Islet precursor cell (in vitro differentiated cells): Measurements from ENCODE around the gene POU3F2.

Experiments used
- DNase-seq: peaks from one replicate; pipeline ENCODE4 v3.0.0-alpha.2; 2018

The POU3F2 gene

GRCh38 chr6:98831057-98831958, 3.1 kb upstream of the POU3F2 start:
- DNase-seq, result peak; percentile 59

DNA sequence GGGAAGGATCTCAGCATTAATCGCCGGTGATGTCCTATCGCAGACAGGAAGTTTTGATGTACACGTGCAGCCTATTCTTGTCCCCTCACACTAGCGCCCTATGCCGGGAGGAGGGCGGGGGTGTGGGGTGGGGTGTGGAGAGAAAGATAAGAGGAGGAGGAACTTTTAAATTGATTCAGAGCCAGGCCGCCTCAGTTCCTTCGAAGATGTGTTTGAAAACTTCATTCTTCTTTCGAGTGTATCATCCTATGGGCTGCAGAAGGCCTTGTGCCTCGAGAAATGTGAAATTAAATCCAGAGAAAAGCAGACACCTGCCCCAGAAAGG, 2.5 kb upstream of the POU3F2 start:
- no peak for DNase-seq

DNA sequence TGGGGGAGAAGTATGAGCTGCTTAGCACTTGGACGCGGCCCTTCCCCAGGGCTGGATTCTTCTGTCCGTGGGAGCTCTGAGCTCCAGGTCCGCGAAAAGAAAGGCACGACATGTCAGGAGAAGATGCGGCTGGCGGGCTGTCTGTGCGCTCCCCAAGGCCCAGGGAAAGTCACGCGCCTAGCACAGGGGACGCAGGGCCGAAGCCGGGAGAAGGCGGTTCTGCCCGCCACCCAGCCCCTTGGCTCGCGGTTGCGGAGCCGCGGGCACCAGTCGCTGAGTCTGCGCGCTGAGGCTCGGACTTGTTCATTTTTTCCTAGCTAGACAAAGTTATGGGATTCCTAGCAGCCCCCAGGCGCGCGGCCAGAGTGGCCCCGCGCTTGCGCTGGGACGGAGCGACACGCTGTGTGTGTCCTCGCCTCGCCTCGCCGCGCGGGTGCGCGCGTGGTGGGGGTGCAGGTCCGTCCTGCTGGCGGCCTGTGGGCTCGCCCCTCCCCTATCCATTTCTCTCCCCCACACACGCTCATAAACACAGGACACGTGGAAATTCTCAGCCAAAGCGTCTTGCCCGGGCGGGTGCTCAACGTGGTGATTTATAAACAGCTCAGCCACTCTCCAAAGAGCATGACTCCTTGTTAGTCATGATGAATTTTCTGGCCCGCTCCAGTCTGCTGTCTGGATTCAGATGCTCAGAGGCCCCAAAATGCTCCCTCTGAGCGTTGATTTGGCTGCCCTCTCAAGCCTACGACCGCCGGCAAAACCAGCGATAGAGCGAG, 1.9 kb upstream of the POU3F2 start:
- DNase-seq, result peak; percentile 60

DNA sequence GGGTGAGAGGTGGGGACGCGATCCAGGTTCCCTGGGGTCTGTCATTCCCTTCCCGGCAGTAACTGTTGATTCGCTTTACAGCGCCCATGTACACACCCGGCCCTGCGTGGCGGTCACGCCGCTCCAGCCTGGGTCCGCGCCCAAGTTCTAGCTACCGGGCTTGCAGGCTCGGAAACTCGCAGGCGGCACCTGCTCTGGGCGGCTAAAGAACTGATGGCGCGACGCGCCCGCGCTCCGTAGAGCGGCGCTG, 1.4 kb upstream of the POU3F2 start:
- peak; percentile 83 for DNase-seq

GRCh38 chr6:98833307-98834059, 891 bp upstream of the POU3F2 start:
- DNase-seq, result peak; percentile 69

- peak; percentile 65 for DNase-seq
Observed at GRCh38 chr6:98835149-98836024, 1.0 kb downstream of the POU3F2 start.

DNA sequence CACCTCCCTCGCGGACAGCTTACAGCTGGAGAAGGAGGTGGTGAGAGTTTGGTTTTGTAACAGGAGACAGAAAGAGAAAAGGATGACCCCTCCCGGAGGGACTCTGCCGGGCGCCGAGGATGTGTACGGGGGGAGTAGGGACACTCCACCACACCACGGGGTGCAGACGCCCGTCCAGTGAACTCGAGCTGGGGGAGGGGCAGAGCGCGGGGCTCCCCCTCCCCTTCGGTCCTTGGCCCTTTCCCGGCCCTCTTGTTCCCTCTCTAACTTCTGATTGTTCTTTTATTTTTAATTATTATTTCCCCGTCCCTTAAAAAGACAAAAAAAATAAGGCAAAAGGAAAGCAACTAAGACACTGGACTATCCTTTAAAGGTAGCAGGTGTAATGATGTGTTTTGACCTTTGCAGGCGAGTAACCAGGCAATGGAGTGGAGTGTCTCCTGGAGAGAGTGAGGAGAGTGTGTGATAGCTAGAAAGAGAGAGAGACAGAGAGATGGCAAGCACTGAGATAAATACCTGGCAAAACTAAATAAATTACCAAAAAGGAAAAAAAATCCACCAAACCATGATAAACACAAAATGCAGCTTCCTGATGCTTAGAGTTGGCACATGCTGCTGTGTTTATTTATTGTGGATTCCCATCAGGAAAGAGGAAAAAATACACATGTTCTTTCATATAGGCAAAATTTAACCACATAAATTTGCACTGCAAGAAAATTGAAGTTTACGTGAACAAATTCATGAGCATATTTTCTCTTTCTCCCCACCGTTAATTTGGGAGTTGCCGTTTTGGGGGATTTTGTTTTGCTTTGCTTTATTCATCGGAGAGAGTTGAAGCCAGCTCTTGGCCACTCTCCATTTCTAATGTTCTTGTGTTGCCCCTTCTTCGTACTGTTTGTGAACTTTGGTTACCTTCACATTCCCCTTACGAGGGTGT, 1.9 kb downstream of the POU3F2 start:
- DNase-seq, result no peak

GRCh38 chr6:98836962-98837944, 2.9 kb downstream of the POU3F2 start:
- DNase-seq, result no peak

DNA sequence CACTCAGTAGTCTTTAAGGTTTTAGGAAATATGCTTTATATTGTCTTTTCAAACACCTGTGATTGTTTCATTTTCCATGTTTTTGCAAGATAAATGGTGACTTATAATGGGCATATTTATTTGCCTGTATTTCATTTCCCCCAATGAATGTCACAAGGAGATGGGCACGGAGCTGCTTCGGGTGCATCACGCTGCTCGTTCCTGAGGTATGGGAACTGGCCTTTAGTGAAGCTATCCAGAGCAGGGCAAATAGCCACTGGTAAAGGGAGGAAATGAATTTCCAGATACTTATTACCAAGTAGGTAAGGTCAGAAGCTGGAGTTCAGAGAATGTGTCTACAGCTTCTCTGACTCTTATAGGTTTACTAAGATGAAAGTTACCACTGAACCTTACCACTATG, 3.7 kb downstream of the POU3F2 start:
- no peak for DNase-seq

DNA sequence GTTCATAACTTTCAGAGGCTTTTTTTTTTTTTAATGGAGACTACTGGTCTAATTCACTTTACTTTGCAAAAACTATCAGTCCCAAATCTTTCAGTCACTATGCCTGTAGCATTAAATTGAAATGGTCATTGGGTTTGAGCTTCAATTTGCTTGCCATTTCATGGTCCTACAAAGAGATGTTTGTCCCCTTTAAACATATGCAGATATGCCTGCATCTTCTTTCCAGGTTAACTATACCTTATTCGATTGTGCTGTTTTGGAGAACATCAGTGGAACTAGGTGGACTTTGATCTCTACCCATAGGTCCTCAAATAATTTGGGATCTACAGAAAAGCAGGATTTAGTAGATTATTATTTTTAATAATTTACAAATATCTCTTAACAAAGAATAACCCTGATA, 4.6 kb downstream of the POU3F2 start:
- no peak for DNase-seq

GRCh38 chr6:98839781-98840361, 5.5 kb downstream of the POU3F2 start:
- DNase-seq, result peak; percentile 71

GRCh38 chr6:98840385-98840784, 6.0 kb downstream of the POU3F2 start:
- no peak for DNase-seq

DNA sequence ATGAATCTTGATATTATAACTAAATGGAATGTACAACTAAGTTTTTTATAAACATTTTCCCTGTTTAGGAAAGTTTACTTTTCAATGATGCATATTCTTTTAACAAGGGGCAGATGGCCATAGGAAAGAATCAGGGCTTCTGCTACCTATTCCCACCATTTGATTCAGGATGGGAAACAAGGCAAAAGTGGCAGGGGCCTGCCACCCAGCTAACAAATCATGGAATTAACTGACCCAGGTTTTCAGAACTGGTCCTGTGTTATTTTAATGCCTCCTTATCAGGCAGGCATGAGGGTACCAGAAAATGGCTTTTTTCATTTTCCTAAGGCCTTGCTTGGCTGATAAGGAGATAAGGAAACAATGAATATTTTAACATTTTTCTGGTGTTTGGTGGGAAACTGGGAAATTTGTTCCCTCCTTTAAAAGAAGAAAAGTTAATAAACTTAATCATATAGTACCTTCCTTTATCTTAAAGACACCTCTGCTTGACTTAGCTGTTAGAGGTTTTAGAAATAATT, 6.7 kb downstream of the POU3F2 start:
- DNase-seq, result no peak

GRCh38 chr6:98841621-98842341, 7.4 kb downstream of the POU3F2 start:
- no peak for DNase-seq

GRCh38 chr6:98842342-98843180, 8.2 kb downstream of the POU3F2 start:
- DNase-seq, result no peak

- peak; percentile 58 for DNase-seq
Observed at GRCh38 chr6:98843271-98844243, 9.2 kb downstream of the POU3F2 start.
